GM18526 (cell line): Measurements from ENCODE around the gene RGL1.

Experiments used
- POLR2A ChIP-seq: IDR thresholded peaks from 3 replicates; pipeline ENCODE4 v1.6.1; 2011; ENCODE audit not compliant: insufficient read length; ENCODE audit errors: extremely low read depth

The RGL1 gene

DNA sequence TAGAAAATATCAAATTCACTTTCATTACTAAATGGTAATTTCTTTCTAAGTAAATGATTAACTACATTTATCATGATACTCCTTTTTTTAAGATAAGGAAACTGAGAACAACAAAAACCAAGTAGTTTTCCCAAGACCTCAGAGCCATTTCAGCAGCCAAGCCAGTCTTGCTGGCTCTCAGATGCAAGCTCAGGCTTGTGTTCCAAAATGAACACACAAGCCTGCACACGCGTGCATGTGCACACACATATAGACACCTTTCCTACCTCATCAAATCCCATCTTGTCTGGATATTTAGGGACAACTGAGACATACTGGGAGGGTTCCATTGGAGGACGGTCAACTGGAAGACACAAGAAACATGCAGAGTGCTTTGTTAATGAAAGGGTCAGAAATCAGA lies 149.6 kb downstream of the RGL1 start:
- no peak for TF ChIP-seq POLR2A

DNA sequence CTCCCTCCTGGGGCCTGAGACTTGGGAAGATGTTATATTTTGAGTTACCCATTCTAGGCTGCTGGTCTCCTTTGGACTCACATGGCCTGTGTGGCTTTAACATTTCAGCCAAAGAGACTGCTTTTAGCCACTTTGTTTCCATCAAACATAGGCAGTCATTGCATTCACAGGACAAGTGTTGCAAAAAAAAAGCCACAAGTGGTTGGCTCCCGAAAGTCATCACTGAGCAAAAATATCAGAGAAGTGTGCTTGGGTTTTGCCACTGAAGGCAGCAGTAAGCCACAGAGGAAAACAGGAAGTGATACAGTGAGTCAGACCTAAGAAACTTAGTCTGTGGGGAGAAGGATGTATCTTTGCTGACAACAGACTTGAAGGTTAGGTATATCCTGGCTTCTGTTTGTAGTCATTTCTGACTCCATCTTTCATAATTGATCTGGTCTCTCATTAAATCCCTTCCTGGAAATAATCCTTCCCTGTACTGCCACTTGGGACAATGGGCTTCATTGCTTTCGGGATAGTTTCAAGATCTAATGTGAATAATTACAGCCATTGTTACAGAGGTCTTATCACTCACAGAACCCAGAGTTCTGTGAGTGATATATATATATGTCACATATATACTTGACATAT lies 151.8 kb downstream of the RGL1 start:
- TF ChIP-seq POLR2A = no peak

DNA sequence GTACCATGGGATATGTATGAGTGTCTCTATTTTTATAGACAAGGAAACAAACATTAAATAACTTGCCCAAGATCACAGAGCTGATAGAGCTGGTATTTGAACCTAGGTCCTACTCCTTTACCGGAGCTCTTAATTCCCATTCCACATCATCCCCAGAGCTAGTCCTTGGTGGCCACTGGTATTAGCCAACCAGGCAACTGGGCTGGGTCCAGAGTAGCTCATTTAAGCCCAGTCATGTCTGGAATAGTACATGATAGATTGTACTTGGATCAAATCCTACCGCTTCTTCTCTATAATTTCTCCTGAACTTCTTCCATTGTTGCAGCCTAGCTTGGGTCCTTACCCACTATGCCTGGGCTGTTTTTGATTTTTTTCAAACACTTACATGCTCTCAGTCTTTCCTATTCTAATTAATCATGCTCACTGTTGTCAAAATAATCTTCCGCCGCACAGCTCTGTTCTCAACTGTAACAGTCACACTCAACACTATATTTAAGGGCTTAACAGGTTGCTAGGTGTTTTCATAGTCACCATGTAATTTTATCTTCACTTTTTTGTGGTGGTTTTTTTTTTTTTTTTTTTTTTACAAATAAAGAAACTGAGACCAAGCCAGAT lies 152.4 kb downstream of the RGL1 start:
- no peak for TF ChIP-seq POLR2A

DNA sequence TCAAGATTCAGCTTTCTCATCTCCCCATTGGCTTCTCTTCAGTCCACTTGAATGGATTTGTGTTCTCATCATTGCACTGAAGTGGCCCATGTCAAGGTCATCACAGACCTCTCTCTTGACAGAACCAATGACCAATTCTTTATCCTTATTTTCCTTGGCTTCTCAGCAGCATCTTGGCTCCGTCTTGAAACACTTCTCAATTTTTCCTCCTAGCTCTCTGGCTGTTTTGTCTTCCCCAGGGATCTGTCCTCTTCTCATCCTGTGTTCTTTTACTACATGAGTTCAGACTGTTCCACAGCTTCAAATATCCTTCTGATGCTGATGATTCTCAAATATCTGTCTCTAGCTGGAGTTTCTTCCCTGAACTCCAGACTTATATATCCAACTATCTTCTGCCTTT lies 154.0 kb downstream of the RGL1 start:
- TF ChIP-seq POLR2A = no peak

DNA sequence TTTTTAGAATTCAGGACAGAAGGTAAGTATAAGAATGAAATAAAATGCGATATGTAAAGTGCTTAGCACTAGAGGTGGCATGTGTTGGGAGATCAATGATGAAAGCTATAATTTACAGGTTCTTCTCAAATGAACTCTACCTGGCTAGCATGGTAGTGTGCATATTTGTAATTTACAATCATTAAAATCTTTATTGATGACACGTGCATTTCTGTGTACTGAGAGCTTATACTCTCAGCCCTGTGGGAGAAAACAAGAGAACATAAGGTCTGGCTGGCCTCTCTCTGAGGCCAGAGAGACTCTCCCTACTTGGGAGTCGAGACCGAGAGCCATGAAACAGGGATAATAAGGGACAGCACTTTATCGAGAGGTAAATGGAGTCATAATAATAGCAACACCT lies 156.2 kb downstream of the RGL1 start:
- no peak for TF ChIP-seq POLR2A

DNA sequence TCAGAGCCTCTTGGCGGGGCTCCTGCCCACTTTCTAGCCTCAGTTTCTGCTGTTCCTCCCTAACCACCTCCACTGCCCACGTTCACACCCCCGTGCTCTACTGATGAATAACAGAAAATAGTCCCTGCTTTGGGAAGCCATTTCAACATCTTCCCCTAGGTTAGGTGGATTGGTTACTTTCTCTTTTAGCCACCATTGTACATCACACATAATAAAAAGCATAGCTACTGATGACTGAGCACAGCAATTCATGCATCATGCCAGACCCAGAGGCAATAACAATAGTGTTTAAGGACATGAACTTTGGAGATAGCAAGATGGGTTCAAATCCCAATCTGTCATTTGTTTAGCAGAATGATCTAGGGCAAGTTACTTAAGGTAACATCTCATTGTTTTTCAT lies 158.0 kb downstream of the RGL1 start:
- no peak for TF ChIP-seq POLR2A

DNA sequence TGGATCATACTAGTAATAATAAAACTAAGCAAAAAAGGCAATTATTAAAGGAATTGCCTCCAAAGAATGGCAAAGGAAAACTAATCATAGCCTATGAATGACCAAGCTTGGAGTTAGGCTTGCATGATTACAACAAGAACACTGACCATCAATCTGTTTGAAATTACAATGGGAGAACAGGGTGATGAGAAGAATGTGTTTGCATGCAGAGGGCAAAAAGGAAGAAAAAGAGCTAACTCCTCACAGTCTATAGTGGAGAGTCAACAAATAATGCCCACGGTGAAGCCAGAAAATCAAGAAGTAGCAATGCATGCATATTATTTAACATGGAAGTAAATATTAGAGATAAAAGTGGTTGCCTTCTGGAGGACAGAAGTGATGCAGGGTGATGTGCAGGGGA lies 160.8 kb downstream of the RGL1 start:
- no peak for TF ChIP-seq POLR2A

DNA sequence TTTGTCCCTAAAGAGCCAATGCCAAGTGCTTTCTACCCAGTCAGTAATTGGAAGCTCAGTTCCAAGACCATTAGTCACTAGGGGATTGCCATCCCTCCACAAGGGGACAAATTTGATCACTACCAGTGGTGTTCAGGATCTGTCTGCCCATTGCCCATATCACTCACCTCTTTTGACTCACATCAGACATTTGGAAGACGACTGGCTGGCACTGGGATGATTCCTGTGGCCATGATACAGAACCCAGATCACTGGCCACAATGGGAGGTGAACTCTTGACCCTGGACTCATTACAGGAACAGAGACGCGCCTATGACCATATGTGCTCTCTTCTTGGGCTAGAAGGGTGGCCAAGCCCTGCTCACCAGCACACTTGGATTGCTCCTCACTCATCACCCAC lies 161.6 kb downstream of the RGL1 start:
- no peak for TF ChIP-seq POLR2A

DNA sequence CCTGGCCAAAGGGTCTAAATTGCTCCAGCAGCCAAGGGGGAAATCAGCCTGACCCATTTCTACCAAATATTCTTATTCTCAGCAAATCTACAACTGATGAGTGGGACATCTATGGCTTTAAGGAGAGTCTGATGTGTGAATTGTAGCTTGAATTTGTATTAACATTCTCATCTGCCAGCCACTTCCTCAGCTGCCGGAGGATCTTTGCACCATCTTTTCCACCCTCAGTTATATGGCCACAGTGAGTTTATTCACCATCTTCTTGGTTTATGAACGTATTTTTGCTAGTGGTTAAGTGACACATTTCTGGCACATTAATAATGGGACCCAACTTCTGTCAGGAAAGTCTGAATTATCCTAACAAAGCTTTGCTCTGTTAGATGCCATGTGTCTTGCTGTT lies 163.0 kb downstream of the RGL1 start:
- TF ChIP-seq POLR2A = no peak

DNA sequence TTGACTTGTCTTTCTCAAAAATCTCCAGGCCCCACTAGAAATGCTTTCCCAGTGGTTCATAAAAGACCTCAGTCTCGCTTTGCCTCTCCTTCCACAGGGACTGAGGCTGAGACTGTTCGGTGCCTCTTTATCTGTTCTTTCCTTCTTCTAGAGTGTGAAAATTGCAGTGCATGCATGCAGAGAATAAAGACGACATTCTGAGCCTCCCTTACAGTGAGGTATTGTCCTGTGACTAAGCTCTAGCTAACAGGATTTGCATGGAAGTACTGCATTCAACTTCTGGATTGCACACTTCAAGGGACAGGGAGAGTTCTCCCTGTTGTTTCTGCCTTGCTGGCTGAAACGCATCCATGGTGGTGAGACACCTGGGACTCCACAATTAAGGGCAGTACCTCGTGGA lies 163.5 kb downstream of the RGL1 start:
- TF ChIP-seq POLR2A = no peak

DNA sequence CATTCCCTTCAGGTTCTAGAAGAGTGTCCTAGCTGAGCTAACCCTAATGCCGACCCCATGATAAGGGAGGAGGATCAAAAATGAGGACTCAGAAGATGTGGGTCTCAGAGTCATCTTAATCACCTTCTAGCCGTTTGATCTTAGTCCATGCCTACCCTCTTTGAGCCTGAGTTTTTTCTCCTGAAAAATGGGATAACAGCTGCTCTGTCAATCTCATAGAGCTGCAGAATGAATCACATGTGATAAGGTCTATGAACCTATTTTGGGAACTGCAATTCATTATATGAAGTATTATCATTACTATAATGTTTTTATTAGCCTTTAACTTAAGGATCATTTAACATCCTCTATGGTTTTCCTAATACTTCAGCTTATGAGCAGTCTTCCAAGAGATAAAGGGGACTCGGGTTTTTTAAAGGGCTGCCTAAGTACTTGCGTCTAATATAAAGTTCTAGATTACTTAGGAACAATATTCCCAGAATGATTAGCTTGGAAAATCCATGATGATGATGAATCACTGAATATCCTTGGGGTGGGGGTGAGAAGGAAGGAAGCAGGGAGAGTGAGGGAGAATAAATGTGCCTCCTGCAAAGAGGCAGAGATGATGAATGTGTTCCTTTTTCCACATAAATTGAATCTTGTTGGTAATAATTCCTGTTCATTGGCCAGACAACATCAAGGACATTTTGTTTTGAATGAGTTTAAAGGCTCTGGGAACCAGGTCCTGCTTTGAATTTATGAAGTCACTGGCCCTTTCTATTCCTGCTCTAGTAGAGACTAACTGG lies 165.8 kb downstream of the RGL1 start:
- no peak for TF ChIP-seq POLR2A

DNA sequence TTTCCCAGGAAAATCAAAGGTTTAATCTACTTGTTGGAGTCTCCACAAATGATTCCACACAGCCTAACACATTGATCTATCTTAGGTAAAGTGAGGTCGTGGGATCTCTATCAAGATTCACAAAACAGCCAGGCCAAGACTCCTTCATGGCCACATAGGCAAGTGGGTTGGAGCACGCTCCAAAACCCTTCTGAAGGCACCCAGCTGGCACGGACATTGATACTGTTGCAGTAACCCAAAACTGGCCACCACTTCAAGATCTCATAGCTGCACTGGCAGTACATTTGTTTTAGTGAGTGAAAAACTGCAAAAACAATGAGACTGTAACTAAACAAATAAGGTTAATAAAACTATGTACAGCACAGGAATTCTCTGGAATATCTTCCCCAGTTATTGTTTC lies 170.7 kb downstream of the RGL1 start:
- no peak for TF ChIP-seq POLR2A

DNA sequence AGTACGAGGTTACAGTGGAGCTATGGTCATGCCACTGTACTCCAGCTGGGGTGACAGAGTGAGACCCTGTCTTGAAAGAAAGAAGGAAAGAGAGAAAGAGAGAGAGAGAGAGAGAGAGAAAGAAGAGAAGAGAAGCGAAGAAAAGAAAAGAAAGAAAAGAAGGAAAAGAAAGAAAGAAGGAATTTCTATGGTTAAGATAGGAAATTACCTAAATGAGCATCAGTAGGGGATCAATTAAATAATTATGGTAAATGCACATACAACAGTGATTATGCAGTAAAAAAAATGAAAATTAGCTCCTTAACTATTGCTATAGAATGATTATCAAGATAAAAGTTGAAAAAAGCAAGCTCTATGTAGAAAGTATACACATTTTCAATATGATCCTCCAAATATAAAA lies 172.8 kb downstream of the RGL1 start:
- TF ChIP-seq POLR2A = no peak
